ENCODE data around the gene REPIN1. TPM values are rescaled to one million over a fixed set of nuclear protein-coding genes. Genes with fewer than 3 reads are reported as not detected.

The REPIN1 gene
- total and polyA plus RNA-seq, 12 donors: 47.5 to 294 (median 182) TPM

DNA sequence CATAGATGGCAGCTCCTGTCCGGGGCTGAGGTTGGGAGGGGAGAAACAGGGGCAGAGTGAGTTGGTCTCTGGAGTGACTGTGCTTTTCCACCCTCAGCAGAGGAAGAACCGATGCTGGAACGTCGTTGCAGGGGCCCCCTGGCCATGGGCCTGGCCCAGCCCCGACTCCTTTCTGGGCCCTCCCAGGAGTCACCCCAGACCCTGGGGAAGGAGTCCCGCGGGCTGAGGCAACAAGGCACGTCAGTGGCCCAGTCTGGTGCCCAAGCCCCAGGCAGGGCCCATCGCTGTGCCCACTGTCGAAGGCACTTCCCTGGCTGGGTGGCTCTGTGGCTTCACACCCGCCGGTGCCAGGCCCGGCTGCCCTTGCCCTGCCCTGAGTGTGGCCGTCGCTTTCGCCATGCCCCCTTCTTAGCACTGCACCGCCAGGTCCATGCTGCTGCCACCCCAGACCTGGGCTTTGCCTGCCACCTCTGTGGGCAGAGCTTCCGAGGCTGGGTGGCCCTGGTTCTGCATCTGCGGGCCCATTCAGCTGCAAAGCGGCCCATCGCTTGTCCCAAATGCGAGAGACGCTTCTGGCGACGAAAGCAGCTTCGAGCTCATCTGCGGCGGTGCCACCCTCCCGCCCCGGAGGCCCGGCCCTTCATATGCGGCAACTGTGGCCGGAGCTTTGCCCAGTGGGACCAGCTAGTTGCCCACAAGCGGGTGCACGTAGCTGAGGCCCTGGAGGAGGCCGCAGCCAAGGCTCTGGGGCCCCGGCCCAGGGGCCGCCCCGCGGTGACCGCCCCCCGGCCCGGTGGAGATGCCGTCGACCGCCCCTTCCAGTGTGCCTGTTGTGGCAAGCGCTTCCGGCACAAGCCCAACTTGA, 2.7 kb downstream of the REPIN1 start:
- Histone ChIP-seq H3K27me3 (no peaks in the 10 kb centered on the region), H3K9me3 (replicated peaks in 1 of 3) (no peaks in the 10 kb centered on the region), H3K27ac (peak overlapping the region in 3 of 5 donors; percentile 97 to 99 (median 97)), H3K4me3 (no peak overlapping the region), H3K36me3 (replicated peaks in 1 of 2) (peaks cover 0 to 41% of the 10 kb centered on the region in 2 donors), H3K4me1 (replicated peaks in 1 of 2) (peaks cover 20 to 35% of the 10 kb centered on the region in 2 donors)
- whole genome bisulfite sequencing, 4 donors: 59 to 87% (median 84%) methylated on average over 2 to 48 of the region's 48 CpGs
- intact Hi-C loops (cut with DNase I): loop anchor here in 1 of 2 donors (5.0 kb wide), 1 partner anchor 34 kb away; no protein-coding TSS in a partner anchor
- no peak for TF ChIP-seq POLR2A (IDR thresholded peaks at IDR 0.05)
- no peak for TF ChIP-seq CTCF (IDR thresholded peaks at IDR 0.05)
- peak in 1 of 7 donors; percentile 15 for DNase-seq

- intact Hi-C loops (cut with DNase I): loop anchor here in 1 of 2 donors (5.0 kb wide), 1 partner anchor 35 kb away; no protein-coding TSS in a partner anchor
- H3K9me3 ChIP-seq (replicated peaks in 1 of 3): no peaks in the 10 kb centered on the region
- no peak overlapping the region for H3K27ac ChIP-seq
- peaks cover 0 to 41% of the 10 kb centered on the region in 2 donors for H3K36me3 ChIP-seq (replicated peaks in 1 of 2)
- no peak for TF ChIP-seq CTCF (IDR thresholded peaks at IDR 0.05)
- no peak for TF ChIP-seq POLR2A (IDR thresholded peaks at IDR 0.05)
- H3K4me1 ChIP-seq (replicated peaks in 1 of 2): peaks cover 20 to 35% of the 10 kb centered on the region in 2 donors
- WGBS, 4 donors: 89 to 99% (median 94%) methylated on average over 12 to 30 of the region's 30 CpGs
- no peak overlapping the region for H3K4me3 ChIP-seq
- no peaks in the 10 kb centered on the region for H3K27me3 ChIP-seq
- peak in 1 of 7 donors; percentile 13 for DNase-seq
Measured at GRCh38 chr7:150371996-150372270, 3.3 kb downstream of the REPIN1 start.

DNA sequence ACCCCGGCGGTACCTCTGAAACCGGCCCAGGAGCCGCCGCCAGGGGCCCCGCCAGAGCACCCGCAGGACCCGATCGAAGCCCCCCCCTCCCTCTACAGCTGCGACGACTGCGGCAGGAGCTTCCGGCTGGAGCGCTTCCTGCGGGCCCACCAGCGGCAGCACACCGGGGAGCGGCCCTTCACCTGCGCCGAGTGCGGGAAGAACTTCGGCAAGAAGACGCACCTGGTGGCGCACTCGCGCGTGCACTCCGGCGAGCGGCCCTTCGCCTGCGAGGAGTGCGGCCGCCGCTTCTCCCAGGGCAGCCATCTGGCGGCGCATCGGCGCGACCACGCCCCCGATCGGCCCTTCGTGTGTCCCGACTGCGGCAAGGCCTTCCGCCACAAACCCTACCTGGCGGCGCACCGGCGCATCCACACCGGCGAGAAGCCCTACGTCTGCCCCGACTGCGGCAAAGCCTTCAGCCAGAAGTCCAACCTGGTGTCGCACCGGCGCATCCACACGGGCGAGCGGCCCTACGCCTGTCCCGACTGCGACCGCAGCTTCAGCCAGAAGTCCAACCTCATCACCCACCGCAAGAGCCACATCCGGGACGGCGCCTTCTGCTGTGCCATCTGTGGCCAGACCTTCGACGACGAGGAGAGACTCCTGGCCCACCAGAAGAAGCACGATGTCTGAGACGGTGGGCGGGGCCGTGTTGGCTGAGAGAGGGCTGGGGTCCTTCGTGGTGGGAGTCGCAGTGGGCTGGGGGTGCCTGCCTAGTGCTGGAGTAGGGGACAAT, 3.8 kb downstream of the REPIN1 start:
- TF ChIP-seq POLR2A (IDR thresholded peaks at IDR 0.05) (no peak), CTCF (IDR thresholded peaks at IDR 0.05) (no peak)
- no peaks in the 10 kb centered on the region for H3K9me3 ChIP-seq (replicated peaks in 1 of 3)
- DNase-seq: peak in 1 of 7 donors; percentile 14
- peaks cover 0 to 41% of the 10 kb centered on the region in 2 donors for H3K36me3 ChIP-seq (replicated peaks in 1 of 2)
- no peak overlapping the region for H3K4me3 ChIP-seq
- intact Hi-C loops (cut with DNase I): loop anchor here in 1 of 2 donors (5.0 kb wide), 1 partner anchor 35 kb away; no protein-coding TSS in a partner anchor
- H3K27me3 ChIP-seq: no peaks in the 10 kb centered on the region
- 83 to 84% (median 83%) methylated on average over 21 to 79 of the region's 79 CpGs for WGBS, 4 donors
- H3K27ac ChIP-seq: peak overlapping the region in 3 of 5 donors; percentile 23 to 56 (median 30)
- peaks cover 20 to 38% of the 10 kb centered on the region in 2 donors for H3K4me1 ChIP-seq (replicated peaks in 1 of 2)

All from adrenal gland (tissue), 12 donors.